Lower leg skin (tissue), 3 donors: ENCODE results near the gene HMGA1.

Experiments
- CTCF ChIP-seq, 3 donors: fragments of 450-650 bp; IDR thresholded peaks; one replicate each; pipeline ENCODE4 v1.5.1; 2016; ENCODE audit warnings: antibody characterized with exemption in 3 of 3, mild to moderate bottlenecking in 3 of 3, moderate library complexity in 2 of 3
- POLR2A ChIP-seq, 2 donors: fragments of 450-650 bp; IDR thresholded peaks; one replicate each; pipeline ENCODE4 v1.6.1; 2016 to 2017; ENCODE audit warnings: antibody characterized with exemption in 2 of 2, mild to moderate bottlenecking in 1 of 2, moderate library complexity in 1 of 2

GRCh38 chr6:34248727-34249468 is 12.2 kb downstream of the HMGA1 start, which contains the start of gene SMIM29:
- TF ChIP-seq CTCF (IDR thresholded peaks at IDR 0.05) (no peak), POLR2A (IDR thresholded peaks at IDR 0.05) (peak in 1 of 2 donors; percentile 52)
